Measurements from ENCODE around the gene ANKRD13B.
A peak's percentile ranks its signal among the peaks of the same experiment; 100 is the strongest.

ANKRD13B gene

GRCh38 chr17:29621751-29622194 is 28.8 kb downstream of the ANKRD13B start:
- H3K4me3 ChIP-seq (ENCODE audit: low read depth, low read length): no peak overlapping the region

GRCh38 chr17:29622337-29623282 is 29.7 kb downstream of the ANKRD13B start, which contains the start of gene CORO6:
Gene CORO6 (minus strand): TSS chr17:29622912. CDS start chr17:29621421, 1,491 bp downstream.
- peak within 1 kb of the TSS; percentile 77 for H3K4me3 ChIP-seq (ENCODE audit: low read depth, low read length)
- no peak for TF ChIP-seq CTCF (IDR thresholded peaks at IDR 0.05; ENCODE audit: borderline replicate concordance, insufficient read depth, low read depth, low read length)

More at GRCh38 chr17:29621751-29622194, 28.8 kb downstream of the ANKRD13B start:
- no peak for TF ChIP-seq CTCF (IDR thresholded peaks at IDR 0.05; ENCODE audit: borderline replicate concordance, insufficient read depth, low read depth, low read length)

- H3K4me3 ChIP-seq (ENCODE audit: low read depth, low read length): peak overlapping the region; percentile 77
- TF ChIP-seq CTCF (IDR thresholded peaks at IDR 0.05; ENCODE audit: borderline replicate concordance, insufficient read depth, low read depth, low read length): no peak
These were observed 30.3 kb downstream of the ANKRD13B start for GRCh38 chr17:29623283-29623647.

GRCh38 chr17:29624586-29624985 is 31.7 kb downstream of the ANKRD13B start:
- TF ChIP-seq CTCF (IDR thresholded peaks at IDR 0.05; ENCODE audit: borderline replicate concordance, insufficient read depth, low read depth, low read length): no peak
- H3K4me3 ChIP-seq (ENCODE audit: low read depth, low read length): no peak overlapping the region

- no peak overlapping the region for H3K4me3 ChIP-seq (ENCODE audit: low read depth, low read length)
- no peak for TF ChIP-seq CTCF (IDR thresholded peaks at IDR 0.05; ENCODE audit: borderline replicate concordance, insufficient read depth, low read depth, low read length)
These were observed 32.3 kb downstream of the ANKRD13B start for GRCh38 chr17:29625037-29625750.

- TF ChIP-seq CTCF (IDR thresholded peaks at IDR 0.05; ENCODE audit: borderline replicate concordance, insufficient read depth, low read depth, low read length): no peak
- H3K4me3 ChIP-seq (ENCODE audit: low read depth, low read length): no peak overlapping the region
These were observed 35.0 kb downstream of the ANKRD13B start for GRCh38 chr17:29627951-29628350.
